Endothelial cell of hepatic sinusoid (primary cell): Measurements from ENCODE around the gene MRAS.

Source experiments
- in situ Hi-C: cut with HindIII; loops from 2 replicates; pipeline ENCODE4 v1.10.0; 2017; ENCODE audit warnings: low sequenced_read_pairs

MRAS gene

DNA sequence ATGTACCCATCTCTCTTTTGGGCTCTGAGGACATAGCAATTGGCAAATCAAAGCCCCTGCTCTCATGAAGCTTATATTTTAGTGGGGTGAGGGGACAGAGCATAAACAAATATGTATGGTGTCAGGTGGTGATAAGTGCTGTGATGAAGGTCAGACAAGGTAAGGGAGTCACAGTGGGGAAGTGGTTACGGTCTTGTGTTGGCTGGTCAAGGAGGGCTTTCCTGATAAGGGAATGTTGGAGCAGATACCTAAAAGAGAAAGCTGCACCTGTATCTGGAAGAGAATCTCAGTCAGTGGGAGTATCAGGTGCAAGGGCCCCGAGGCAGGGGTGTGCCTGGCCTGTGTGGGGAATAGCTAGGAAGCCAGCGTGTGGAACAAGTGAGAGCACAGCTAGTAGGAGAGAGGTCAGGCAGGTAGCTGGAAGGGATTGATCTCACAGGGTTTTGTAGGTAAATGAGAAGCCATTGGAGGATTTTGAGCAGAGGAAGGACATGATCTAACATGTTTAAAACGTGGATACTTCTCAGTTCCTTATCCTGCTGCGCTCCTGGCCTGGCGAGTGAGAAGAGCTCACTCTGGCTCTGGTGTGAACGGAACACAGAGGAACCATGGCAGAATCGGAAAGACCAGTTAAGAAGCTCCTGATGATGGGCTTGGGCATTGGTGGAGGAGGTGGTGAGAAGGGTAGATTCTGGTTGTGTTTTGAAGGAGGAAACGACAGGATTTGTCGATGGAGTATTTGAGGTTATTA lies 35.5 kb downstream of the MRAS start:
- in situ Hi-C loops = no loop called here

- in situ Hi-C loops = no loop called here
Measured at GRCh38 chr3:138384531-138384930, 36.2 kb downstream of the MRAS start.

GRCh38 chr3:138384976-138385375 lies 36.6 kb downstream of the MRAS start:
- in situ Hi-C loops = no loop called here

DNA sequence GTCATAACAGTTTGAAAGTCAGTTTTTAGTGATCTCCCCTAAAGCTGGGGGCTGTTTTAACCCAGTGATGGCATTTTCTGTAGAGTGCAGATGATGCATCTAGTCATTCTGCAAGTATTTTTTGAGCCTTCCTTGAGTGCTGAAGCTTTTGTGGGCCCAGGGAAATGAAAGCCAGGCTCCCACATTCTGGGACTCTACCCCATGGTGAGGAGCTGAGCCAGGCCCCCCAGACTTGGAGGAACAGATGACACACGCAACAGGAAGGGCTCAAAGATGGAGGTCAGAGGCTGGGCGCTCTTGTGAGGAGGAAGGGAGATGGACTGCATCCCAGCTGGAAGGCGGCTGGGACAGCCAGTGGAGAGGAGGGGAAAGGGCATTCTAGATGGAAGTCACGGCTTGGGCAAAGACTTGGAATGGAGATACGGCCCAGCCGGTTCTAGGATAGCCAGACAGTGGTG lies 40.8 kb downstream of the MRAS start:
- in situ Hi-C loops = no loop called here

GRCh38 chr3:138389841-138390581 lies 41.6 kb downstream of the MRAS start:
- in situ Hi-C loops = no loop called here

GRCh38 chr3:138390582-138390932 lies 42.2 kb downstream of the MRAS start:
- in situ Hi-C loops = no loop called here

DNA sequence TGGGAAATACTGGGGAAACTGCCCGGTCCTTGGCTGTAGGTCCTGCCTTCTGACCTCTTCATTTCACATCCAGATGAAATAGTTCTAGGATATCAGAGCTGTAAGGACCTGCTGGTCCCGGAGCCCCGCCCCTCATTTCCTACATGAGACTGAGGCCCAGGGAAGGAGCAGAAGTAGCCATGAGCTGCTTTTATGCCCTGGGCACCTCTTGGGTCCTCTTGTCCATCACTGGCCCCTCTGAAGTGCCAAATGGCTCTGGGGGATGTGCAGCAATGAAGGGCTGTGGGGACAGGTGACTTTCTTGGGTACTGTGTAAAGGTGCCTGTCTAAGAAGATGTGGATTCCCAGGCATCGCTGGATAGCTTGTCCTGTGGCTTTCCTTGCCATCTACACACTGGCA lies 45.8 kb downstream of the MRAS start:
- in situ Hi-C loops = no loop called here

- in situ Hi-C loops = no loop called here
Measured at GRCh38 chr3:138394686-138395085, 46.3 kb downstream of the MRAS start.

DNA sequence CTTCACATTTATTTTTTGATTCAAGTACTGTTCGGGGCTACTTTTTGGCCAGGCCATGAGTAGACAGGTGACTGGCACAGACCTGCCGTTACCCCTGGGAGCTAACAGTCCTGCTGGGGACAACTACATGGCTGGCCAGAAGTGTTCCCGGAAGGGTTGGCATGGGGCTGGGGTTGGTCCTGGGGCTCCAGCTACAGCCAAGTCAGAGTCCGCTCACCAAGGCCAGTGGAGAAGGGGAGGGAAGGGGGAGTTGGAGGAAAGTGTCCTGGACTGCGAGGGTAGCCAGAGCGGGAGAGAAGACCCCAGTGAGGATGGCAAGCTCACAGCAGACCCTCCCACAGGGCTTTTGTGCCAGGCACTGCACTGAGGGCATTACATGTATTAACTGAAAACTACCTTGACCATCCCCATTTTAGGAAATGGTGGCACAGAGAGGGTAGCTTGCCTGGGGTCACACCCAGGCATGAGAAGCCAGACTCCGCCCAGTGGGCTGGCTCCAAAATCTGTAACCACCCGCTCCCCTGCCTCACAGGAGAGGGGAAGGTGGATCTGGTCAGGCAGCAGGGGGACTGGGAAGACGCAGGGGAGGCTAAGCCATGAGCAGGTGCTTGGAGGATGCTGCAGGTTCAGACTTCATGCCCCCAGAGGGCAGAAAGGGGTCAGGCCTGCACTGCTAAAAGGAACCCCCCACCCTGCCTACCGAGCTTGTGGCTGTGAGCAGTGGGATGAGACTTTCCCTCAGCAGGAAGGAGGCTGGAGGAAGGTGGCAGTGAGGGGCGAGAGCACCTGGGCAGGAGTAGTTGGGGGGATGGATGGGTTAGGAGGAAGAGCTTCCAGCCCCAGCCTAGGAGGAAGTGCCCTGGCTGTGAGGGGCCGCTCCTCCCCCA lies 47.7 kb downstream of the MRAS start:
- in situ Hi-C loops = no loop called here

- in situ Hi-C loops = no loop called here
Measured at GRCh38 chr3:138396752-138397410, 48.5 kb downstream of the MRAS start.

GRCh38 chr3:138397983-138398382 lies 49.6 kb downstream of the MRAS start:
- in situ Hi-C loops = no loop called here

DNA sequence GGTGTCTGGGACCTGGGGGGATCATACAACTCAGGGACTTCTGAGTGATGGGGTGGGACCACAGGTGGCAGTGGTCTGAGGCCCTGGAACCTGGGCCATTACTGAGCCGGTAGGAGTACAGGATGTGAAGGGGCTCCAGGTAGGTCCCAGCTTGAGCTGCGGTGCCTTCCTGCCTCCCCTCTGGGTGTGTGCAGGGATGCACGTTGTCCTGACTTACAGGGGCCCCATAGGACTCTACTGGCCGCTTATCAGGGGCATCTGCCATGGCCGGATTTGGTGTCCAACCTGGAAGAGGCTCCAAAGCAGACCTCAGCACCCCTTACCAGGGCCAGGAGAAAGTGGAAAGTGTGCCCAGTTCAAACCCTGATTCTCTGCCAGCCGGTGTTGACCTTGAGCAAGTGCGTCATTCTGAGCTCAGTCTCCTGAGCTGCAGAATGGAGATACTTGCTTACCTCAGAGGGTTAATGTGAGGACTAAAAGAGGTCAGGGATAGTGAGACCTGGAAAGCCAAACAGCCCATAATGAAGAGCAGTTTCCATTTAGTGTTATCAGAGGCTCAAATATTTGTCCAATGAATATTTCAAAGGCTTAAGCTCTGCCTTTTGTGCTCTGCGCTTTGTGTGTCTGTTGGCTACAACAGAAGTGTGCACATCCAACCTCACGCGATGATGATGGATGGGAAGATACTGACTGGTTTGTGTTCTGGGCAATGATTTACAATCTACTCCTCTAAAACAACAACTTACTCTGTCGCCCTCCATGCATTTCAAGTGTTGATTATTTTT lies 50.6 kb downstream of the MRAS start:
- in situ Hi-C loops = no loop called here

GRCh38 chr3:138399766-138400165 lies 51.4 kb downstream of the MRAS start:
- in situ Hi-C loops = loop anchor here (10.0 kb wide), 1 partner anchor 65 kb away; no protein-coding TSS in a partner anchor

DNA sequence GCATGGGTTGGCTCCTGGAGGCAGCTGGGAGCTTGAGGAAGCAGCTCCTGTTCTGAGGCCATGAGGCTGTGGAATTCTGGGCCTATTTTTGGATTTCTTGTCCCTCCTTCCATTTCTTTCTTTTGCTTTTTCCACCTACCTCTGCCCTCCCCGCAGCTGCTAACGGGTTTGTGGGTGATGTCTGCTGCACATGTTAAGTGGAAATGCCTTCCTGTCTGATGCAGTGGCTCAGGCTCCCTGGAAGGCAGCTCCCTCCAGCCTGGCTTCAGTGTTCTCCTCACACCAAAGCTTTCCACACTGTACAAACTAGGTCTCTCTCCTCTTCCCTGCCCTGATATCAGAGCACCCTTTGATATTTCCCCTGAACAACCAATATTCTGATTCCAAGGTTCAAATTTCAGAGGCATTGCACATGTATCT lies 52.3 kb downstream of the MRAS start:
- in situ Hi-C loops = loop anchor here (10.0 kb wide), 1 partner anchor 66 kb away; no protein-coding TSS in a partner anchor

- in situ Hi-C loops = loop anchor here (10.0 kb wide), 1 partner anchor 67 kb away; no protein-coding TSS in a partner anchor
Measured at GRCh38 chr3:138401834-138402233, 53.5 kb downstream of the MRAS start.

DNA sequence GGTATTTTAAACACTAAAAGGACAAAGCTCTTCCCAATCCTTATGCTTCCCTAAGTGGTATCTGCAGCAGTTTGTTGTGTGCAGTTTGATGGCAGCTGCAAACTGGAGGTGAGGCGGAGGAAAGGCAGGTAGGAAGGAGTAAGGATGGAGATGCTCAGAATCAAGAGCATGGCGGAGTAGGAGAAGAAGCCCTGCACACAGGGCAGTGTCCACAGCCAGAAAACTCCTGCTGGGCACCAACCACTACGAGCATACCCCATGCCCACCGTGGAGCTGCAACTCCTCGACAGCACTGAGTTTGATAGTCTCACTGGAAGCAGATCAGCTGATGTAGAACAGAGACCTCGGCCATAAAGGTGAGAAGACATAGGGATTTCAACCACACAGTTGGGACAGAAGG lies 55.7 kb downstream of the MRAS start:
- in situ Hi-C loops = loop anchor here (10.0 kb wide), 1 partner anchor 69 kb away; no protein-coding TSS in a partner anchor

DNA sequence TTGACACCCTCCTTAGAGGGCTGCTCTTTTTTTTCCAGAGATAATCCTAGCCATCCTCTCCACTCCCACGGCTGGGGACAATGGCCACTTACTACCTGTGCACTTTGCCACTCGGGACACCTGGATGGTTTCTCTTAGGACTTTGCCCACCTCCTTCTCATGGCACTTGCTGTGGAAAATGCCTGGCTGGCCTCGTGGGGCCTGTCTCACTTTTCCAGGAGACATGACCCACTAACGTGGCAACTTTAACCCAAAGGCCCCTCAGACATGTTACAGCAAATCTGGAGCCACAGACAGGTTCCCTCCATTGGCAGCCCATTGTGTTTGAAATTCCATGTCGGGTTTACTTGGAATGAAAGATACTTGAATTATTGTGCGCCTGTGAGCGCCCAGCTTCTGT lies 56.6 kb downstream of the MRAS start:
- in situ Hi-C loops = loop anchor here (10.0 kb wide), 1 partner anchor 70 kb away; no protein-coding TSS in a partner anchor

- in situ Hi-C loops = loop anchor here (10.0 kb wide), 1 partner anchor 71 kb away; no protein-coding TSS in a partner anchor
Measured at GRCh38 chr3:138405486-138405885, 57.1 kb downstream of the MRAS start.

DNA sequence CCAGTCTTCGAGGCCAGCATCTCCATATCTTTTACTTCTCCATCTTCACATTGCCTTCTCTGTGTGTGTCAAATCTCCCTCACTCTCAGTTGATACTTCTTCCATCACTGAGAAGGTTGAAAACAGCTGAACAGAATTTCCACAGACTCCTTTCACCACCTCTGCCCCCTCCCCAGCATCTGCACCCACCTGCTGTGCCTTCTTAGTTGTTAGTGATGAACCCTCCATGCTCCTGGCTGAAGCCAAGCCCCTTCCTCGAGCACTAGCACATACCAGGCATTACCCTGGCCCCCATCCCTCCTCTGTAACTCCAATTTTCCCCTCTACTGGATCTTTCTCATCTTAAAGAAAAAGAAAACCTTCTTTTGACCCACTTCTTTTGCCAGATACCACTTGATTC lies 58.2 kb downstream of the MRAS start:
- in situ Hi-C loops = loop anchor here (10.0 kb wide), 1 partner anchor 72 kb away; no protein-coding TSS in a partner anchor
